Stomach (tissue), 4 donors: ENCODE measurements around the gene RGS7BP.

Experiments
- CTCF ChIP-seq, 7 experiments: fragments of 450-650 bp in 4 of 7; fragments of 200-600 bp in 3 of 7; sonication (generic) in 3 of 7; IDR thresholded peaks; one replicate each; pipeline ENCODE4 v1.5.1; 2016 to 2019; ENCODE audit warnings: antibody characterized with exemption in 7 of 7, control low read depth in 2 of 7, mild to moderate bottlenecking in 1 of 7
- POLR2A ChIP-seq, 4 donors: fragments of 450-650 bp; IDR thresholded peaks; one replicate each; pipeline ENCODE4 v1.6.1; 2016; ENCODE audit warnings: antibody characterized with exemption in 4 of 4, control low read depth in 2 of 4, mild to moderate bottlenecking in 1 of 4, moderate library complexity in 1 of 4
- POLR2AphosphoS5 ChIP-seq, 3 donors: sonication (generic); formaldehyde crosslinking; IDR thresholded peaks; one replicate each; pipeline ENCODE4 v1.6.1; 2016; ENCODE audit warnings: antibody characterized with exemption in 3 of 3

DNA sequence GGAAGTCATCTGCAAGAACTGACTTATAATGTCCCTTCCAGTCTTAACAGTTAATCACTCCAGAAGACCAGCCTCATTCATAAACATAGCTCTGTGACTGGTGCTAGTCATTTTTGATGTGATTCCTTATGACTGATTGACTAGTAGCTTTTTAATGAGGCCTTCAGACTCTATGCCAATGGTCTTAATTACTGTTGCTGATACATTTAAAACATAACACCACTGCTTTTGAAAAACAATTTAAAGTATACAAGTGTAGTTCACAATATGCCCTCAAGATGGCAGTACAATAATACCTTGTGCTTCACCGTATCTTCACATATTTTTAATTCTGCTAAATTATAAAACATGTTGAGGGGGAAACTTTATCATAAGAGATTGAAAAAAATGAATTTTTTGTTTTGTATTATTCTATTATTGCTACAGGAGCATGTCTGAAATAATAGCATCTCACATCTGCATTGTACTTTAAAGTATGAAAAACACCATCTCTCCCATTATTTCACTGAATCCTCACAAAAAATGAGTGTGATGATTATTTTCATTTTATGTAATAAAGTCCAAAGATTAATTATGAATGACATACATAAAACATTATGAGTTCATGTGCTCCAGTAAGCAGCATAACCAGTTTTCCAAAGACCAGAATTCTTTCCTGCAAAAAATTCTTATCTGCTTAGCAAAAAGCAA lies 129.3 kb downstream of the RGS7BP start:
- TF ChIP-seq POLR2AphosphoS5 (IDR thresholded peaks at IDR 0.05) (no peak), CTCF (IDR thresholded peaks at IDR 0.05) (peak in 5 of 7 experiments; percentile 50 to 77 (median 61)), POLR2A (IDR thresholded peaks at IDR 0.05) (no peak)
